NCI-H2081 (cell line): ENCODE results near the gene NEURL3.
"Not testable (repeated sequence)": the region's sequence is repeated elsewhere in the genome, so short reads cannot be mapped to it uniquely, and the experiment has no call there.

Source experiments
- DNase-seq, 2 experiments: peaks; one replicate each; lab custom pipeline; 2025; lab: John Stamatoyannopoulos, UW

NEURL3 gene, protein sequence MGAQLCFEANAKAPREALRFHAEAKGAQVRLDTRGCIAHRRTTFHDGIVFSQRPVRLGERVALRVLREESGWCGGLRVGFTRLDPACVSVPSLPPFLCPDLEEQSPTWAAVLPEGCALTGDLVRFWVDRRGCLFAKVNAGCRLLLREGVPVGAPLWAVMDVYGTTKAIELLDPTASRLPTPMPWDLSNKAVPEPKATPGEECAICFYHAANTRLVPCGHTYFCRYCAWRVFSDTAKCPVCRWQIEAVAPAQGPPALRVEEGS

DNA sequence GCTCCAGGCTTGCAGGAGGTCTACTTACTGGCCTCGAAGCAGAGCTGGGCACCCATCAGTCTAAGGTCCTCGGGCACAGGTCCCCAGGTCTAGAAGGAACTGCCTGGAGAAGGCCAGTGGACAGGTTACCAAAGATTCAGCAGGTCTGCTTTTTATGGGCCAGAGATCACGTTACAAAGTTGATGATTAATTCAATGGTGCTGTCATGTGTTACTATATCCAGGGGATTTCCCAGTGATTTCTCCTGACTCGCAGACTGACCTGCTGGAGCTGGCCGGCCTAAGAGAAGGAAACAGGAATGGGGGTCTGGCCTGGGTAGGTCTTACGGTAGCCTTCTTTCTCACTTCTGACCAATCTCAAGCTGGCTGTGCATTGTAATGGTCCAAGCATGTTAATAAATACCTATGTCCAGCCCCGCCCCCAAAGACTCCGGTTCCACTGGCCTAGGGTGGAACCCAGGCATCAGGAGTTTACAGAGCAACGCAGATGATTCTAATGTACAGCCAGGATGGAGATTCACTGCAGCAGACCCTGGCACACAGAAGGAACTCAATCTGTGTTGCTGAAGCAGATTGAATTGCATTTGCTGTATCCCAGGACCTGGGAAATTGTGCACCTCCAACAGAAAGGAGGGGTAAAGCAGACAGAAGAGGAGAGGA, at the start of gene NEURL3:
Gene NEURL3, minus strand, starts transcription at position 127 of the 659 bp plus-strand sequence. Its CDS starts 71 bp downstream, at position 56.
- no peak for DNase-seq

DNA sequence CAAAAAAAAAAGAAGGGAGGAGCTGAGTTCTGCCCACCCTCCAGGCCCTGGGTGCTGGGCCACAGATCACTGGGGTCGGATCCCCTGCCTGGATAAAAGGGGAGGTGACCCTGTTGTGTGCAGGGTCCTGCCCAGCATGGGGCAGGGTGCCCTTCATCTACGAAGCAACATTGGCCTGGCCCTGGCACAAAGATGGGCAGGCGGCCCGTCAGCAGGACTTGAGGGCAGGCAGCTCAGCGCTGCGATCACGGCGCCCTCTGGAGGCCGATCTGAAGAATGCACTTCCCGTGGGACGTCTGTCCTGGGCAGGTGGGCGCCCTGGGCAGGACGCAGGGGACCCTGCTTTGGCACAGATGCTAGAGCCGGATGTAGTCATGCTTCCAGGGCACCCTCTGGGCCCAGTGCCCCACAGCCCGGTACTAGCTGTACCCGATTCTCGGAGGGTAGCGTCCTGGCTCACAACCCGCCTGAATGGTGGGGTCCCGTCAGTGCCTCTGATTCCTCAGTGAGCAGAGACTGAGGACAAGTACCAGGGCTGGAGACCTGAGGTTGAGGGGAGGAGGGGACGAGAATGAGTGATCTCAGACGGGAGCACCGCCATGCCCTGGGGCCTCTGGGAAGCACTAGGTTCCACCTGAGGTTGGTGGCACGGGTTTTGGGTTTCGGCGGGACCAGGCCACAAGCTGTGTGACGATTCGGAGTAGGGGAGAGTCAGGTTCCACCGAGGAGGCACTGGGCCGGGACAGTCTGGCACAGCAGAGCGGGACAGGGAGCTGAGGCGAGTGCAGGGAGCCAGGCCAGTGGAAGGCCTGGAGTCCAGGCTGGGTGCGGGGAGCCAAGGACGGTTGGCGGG, 49.4 kb upstream of the NEURL3 start:
- peak; percentile 42 to 57 for DNase-seq

DNA sequence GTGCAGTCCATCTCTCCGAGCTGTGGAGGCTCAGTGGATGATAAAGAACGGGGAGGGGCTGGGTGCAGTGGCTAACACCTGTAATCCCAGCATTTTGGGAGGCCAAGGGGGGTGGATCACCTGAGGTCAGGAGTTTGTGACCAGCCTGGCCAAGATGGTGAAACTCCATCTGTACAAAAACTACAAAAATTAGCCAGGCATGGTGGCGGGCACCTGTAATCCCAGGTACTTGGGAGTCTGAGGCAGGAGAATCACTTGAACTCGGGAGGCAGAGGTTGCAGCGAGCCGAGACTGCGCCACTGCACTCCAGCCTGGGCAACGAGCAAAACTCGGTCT, 48.8 kb upstream of the NEURL3 start:
- not testable (repeated sequence) for DNase-seq

DNA sequence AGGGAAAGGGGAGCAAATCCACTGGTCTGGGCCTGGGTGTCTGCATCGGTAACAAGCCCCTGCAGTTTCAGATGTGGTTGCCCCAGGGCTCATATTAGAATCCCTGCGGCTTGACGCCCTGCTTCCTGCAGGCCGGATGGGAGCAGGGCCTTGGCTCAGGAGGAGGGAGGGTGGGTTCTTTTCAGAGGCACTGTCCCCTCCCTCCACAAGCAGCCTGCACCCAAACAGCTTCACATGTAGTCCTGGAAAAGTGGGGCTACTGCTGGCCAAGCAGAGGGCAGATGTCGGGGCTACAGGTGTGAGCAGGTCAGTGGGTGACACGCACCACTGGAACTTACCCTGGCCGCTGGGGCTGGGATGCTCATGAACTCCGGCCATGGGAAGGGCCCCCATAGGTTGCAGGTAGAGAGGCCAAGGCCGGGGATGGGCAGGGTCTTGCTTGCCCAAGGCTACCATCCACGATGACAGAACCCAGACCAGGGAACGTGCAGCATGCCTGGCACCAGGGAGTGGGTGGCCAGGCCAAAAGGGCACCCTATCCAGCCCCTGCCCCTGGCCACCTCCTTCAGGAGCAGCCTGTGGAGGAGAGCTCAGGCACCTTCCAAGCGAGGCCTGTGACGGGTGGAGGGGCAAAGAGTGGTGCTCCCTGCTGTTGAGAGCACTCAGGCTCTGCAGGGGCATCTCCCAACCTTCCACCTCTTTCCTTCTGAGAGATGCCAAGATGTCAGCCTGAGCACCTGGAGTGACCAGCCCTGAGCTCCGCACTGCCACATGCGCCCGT, 48.2 kb upstream of the NEURL3 start:
- DNase-seq: no peak

DNA sequence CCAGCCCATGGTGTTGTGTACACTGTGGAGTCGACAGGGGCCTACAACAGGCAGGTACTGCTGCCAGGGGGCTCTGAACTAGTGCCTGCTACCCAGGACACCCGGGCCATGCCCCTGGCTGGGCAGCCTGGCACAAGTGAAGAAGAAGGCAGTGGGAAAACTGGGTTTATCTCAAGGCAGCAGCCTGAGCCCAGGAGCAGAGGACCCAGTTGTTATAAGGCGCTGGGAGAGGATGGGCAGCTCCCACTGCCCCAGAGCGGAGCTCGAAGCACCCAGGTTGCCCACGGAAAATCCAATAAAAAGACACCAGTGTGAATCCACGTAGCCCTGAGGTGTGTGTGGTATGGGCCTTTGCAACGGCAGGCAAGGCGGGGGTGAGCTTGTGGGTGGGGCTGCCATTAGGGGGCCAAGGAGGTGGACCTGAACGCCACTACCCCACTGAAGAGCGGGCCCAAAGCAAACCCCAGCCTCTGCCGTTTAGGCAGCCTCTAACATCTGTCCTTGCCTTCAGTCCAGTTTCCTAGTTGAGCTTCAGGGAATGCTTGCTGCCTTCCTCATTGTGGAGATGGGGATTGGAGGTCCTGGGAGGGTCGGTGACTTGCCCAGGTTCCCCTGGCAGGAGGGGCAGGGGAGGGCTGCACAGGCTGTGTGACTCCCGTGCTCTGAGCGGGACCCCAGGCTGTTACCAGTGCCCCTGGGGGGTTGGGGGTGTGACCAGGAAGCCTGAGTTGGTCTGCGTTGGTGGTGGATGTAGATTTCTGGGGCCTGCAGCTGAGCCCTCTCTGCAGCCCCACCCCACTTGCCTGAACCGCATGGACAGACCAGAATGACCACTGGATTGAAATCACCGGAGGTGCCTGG, 47.4 kb upstream of the NEURL3 start:
- DNase-seq: no peak

DNA sequence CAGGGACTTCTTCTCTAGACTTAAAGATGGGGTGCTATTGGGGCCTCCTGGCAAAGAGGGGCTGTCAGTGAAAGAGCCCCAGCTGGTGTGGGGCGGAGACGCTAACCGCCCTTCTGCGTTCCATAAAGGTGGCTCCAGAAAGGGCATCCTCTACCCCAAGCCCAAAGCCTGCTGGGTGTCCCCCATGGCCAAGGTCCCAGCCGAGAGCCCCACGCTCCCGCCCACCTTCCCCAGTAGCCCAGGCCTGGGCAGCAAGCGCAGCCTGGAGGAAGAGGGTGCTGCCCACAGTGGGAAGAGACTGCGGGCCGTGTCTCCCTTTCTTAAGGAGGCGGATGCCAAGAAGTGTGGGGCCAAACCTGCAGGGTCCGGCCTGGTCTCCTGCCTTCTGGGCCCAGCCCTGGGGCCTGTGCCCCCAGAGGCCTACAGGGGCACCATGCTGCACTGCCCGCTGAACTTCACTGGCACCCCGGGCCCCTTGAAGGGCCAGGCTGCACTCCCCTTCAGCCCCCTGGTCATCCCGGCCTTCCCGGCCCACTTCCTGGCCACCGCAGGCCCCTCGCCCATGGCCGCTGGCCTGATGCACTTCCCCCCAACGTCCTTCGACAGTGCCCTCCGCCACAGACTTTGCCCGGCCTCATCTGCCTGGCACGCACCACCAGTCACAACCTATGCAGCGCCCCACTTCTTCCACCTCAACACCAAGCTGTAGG, 46.6 kb upstream of the NEURL3 start:
- DNase-seq: no peak

DNA sequence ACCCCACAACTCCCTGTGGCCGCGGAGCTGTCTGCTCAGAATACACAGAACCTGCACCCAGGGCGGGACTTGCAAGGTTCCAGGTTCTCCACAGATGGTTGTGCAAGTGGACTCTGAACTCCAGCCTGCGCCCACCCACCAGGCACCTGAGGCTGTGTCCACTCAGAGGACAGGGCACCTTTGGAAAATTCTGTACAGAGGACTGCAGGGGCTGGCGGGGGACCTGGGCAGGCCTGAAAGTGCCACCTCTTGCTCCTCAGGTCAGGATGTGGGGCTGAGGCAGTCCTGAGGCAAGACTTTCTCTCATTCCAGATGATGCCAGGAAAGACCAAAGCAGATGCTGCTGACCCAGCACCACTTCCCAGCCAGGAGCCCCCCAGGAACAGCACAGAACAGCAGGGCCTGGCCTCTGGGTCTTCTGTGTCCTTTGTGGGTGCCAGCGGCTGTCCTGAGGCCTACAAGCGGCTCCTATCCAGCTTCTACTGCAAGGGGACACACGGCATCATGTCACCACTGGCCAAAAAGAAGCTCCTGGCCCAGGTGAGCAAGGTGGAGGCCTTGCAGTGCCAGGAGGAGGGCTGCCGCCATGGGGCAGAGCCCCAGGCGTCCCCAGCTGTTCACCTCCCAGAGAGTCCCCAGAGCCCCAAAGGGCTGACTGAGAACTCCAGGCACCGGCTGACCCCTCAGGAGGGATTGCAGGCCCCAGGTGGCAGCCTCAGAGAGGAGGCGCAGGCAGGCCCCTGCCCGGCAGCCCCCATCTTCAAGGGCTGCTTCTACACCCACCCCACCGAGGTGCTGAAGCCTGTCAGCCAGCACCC, 45.8 kb upstream of the NEURL3 start:
- DNase-seq: no peak

DNA sequence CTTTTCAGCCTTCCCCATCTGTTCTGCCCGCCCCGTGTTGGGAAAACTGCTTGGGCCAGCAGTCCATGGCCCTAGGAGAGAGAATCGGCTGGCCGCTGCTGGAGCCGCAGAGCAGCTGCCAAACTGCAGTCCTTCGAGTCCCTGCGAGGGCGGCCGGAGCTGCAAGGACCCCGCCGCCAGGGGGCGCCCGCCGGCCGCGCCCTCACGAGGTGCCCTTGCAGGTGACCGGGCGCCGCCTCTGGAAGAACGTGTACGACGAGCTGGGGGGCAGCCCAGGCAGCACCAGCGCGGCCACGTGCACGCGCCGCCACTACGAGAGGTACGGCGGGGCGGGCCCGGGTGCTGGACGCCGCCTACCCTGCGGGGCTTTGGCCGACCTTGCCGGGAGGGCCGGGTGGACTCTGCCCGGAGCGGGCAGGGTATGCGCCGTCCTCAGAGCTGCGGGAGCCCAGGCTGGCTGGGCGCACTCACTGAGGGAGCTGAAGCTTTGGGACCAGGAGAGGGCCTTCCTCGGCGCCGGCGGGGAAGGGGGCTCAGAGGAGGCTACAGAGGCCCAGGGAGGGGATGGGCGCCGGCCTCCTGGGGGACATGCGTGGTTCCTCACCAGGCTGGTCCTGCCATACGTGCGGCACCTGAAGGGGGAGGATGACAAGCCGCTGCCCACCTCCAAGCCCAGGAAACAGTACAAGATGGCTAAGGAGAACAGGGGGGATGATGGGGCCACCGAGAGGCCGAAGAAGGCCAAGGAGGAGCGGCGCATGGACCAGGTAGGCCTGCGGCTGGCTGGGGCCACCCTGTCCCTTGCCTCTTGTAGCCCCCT, 45.0 kb upstream of the NEURL3 start:
- no peak for DNase-seq

DNA sequence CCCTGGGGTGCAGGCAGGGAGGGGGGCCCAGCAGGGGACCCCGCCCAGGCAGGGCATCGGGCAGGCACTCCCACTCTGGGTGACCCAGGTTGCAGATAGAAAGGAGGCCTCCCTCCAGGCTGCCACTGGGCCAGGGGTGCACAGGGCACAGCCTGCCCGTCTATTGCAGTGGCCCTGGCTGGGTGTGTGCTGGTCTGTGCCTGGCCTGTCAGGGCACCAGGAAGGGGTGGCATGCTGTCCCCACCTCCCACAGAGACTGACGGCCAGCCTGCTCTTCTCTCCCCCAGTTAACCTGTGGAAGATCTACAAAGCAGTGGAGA, 44.3 kb upstream of the NEURL3 start:
- no peak for DNase-seq

DNA sequence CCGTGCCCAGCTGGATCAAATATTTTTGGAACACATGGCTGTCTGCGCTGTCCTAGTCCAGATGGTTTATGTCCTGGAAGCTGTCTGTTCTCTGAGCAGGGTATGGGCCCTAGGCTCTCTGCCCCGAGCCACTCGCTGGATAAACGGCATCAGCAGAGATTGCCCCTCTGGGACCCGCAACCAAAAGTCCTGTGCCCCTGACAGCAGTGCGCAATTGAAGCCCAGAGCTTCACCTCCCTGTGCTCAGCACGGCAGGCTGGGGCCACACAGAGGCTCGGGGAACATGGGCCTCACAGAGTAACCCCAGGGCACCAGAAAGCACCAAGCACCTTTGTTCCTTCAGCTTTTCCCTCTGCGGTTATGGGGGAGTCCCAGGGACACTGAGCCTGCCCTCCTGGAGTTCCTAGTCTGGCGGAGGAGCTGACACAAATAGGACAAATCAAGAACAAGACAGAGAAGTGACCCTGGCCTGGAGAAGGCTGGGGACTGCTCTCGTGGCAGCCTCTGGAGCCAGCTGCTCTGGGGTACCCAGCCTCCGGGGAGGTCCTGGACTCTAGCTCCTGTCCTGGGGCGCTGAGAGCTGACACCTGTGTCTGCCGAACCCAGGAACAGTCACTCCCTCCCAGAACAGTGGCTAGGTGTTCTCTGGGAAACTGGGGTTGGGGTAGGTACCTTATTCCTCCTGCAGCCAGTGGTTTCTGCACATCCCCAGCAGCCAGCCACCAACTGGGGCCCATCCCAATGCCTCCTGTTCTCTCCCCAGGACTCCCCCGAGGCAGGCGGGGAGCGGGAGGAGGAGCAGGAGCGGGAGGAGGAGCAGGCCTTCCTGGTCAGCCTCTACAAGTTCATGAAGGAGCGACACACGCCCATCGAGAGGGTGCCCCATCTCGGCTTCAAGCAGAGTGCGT, 43.7 kb upstream of the NEURL3 start:
- no peak for DNase-seq

DNA sequence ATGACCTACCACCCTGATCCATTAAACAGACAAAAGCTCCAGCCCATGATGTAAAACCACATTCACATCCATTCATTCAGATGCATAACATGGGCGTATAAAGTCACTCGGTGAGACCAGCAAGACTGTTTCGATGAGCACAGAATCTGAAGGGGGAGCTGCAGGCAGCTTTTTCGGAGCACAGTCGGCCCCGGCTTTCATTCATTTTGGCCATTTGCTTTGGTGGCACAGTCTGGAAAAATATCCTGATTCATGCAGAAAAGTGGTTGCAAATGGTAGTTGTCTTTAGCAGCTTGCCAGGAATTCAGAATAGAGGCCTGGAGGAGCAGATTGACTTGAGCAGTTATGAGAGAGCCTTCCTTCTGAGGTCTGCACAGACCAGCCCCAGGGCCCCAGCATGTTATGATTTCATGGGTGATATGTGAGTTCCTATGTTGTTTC, 42.6 kb upstream of the NEURL3 start:
- DNase-seq: no peak

DNA sequence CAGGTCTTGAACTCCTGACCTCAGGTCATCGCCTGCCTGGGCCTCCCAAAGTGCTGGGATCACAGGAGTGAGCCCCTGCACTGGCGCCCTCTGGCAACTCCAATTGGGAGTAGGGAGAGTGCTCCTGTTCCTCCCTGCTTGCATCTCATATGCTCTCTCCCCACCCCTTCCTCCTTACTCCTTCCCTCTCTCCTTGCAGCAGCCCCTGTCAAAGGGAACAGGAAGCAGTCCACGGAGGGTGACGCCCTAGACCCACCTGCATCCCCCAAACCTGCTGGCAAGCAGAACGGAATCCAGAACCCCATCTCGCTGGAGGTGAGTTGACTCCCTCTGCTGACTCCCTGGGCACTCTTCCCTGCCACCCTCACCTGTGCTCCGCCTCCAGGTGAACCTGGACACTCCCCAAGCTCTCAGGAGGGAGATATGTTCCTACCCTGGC, 42.1 kb upstream of the NEURL3 start:
- no peak for DNase-seq

DNA sequence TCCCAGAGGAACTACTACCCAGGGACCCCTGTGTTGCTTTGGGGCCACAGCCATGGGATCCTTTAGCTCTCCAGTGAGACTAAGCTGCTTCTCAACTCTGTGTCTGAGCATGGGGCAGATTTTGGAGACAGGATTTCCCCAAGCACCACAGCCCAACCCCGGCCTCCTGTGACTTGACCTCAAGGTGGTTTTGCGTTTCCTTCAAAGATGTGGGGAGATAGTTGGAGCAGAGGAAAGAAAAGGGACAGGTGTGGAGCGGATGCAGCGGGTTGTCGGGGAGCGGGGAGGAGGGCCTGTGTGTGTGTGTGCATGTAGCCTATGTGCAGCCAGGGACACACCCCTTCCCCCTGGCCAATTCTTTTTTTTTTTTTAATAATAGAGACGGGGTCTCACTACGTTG, 41.6 kb upstream of the NEURL3 start:
- DNase-seq: no peak

DNA sequence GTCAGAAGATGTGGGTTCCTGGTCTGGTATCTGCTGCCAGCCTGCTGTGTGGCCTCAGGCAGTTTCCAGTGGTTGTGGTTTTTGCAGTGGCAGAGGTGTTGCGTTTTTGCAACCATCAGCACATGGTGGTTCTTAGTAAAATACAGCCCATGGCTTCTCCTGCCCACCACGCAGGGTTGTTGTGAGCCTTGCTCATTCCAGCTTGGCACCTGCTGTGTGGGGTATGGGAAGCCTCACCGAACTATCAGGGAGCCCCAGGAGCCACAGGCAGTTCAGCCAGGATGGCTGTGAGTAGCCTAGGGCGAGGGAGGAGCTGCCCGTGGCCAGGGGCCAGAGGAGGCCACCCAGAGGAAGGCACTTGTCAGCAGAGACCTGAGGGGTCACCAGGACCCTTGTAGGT, 41.2 kb upstream of the NEURL3 start:
- DNase-seq: no peak

DNA sequence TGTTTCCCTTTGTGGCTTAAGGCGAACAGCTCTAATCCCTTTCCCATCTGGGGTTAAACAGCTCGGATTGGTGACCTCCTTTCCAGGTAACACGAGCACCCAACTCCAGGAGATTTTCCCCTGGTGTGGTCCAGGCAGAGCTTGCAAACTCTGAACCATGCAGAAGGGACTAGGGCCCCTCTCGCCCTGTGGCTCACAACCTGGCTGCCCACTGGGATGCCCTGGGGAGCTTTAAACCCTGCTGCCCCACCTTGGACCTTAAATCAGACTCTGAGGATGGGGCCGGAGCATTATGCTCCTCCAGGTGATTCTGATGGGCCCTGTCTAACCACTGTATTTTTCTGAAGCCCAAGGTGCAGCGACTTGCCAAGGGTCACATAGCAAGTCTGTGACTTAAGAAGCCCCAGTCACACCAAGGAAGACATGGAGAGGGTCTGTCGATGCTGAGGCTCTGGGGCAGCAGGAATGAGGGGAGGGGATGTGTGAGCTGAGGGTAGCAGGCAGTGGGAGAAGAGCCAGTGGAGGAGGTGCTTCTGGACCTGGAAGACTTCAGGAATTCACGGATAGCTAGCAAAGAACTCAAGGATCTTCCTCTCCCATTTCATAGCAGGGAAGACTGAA, 37.3 kb upstream of the NEURL3 start:
- DNase-seq: no peak

DNA sequence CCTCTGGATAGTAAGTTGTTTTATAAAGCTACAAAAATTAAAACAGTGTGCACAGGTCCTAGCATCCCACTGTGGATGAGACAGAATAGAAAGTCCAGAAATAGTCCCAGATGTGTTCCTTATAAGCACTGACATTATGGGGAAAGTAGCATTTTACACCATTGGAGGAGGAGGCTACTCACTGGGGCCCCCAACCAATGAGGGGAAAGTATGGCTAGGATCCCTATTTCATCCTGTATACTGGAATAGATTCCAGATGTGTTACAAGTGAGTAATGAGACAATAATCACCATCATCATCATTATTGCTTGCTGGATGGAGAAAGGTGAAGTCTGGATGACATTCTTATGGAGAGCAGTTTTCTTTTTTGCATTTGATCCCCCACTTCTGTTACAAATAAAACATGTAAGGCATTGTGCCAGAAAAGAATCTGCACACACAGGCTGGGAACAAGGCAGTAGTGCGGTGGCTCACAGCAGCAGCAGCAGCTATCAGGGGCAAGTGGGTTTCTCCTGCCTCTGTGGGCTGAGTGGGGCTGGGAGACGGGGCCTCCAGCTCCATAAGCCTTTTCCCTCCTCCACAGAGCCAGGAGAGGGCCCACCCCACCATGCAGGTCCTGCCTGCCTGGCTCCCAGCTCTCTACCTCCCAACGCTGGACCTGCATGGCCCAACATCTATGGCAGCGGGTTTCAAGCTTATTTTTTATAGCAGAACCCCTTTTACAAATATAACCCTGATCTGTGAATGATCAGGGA, 36.4 kb upstream of the NEURL3 start:
- DNase-seq: no peak

DNA sequence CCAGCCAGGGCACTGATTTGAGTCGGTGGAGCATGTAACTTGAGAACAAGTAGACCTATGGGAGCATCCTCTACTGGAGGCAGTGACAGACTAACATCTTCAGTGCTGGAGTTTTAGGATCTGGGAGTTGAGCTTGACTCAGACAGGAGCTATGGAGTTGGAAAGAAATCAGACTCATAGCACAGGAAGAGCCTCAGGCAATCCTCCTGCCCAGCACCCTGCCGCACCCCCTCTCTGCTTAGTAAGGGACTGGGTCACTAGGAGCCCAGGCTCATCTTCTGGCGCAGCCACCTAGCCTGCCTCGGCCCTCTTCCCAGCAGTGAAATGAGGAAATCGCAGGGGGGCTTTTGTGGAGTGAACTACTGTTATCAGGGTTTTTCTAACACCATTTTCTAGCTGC, 35.0 kb upstream of the NEURL3 start:
- no peak for DNase-seq
